Brain microvascular endothelial cell (primary cell): Measurements from ENCODE around the gene CNTNAP1.

Experiments
- DNase-seq: peaks from one replicate; pipeline ENCODE4 v3.0.0-alpha.2; 2020
- H3K27ac ChIP-seq: fragments of 250-450 bp; sonication (Bioruptor Pico); 2 replicates; pipeline ENCODE4 v1.5.1; 2020; ENCODE audit warnings: mild to moderate bottlenecking, moderate library complexity
- H3K27me3 ChIP-seq: fragments of 250-450 bp; sonication (Bioruptor Pico); replicated peaks from 2 replicates; pipeline ENCODE4 v1.5.1; 2020; ENCODE audit warnings: mild to moderate bottlenecking
- H3K36me3 ChIP-seq: fragments of 250-450 bp; sonication (Bioruptor Pico); replicated peaks from 2 replicates; pipeline ENCODE4 v1.5.1; 2020; ENCODE audit warnings: mild to moderate bottlenecking
- H3K4me3 ChIP-seq: 2 replicates; pipeline ENCODE4 v1.5.1; 2011; ENCODE audit warnings: low read depth, mild to moderate bottlenecking, control low read depth, low read length, moderate library complexity
- CTCF ChIP-seq: IDR thresholded peaks from 2 replicates; pipeline ENCODE4 v1.5.1; 2011; ENCODE audit warnings: low read depth, mild to moderate bottlenecking, moderate library complexity, low read length, control low read depth, inconsistent platforms; ENCODE audit errors: missing control alignments
- in situ Hi-C: cut with HindIII; loops from 2 replicates; pipeline ENCODE4 v1.10.0; 2017; ENCODE audit warnings: low sequenced_read_pairs, low pct_ligation_motif_present

Gene CNTNAP1

GRCh38 chr17:42647778-42648177, 34.6 kb upstream of the CNTNAP1 start:
- in situ Hi-C loops, result no loop called here
- H3K27ac ChIP-seq, result no peak overlapping the region
- no peaks in the 10 kb centered on the region for H3K36me3 ChIP-seq
- DNase-seq, result no peak
- no peak overlapping the region for H3K4me3 ChIP-seq
- no peak for TF ChIP-seq CTCF
- no peaks in the 10 kb centered on the region for H3K27me3 ChIP-seq

- no peak for TF ChIP-seq CTCF
- no peak for DNase-seq
- Histone ChIP-seq H3K4me3 (no peak overlapping the region), H3K27ac (no peak overlapping the region), H3K27me3 (no peaks in the 10 kb centered on the region), H3K36me3 (no peaks in the 10 kb centered on the region)
- in situ Hi-C loops, result no loop called here
Measured at GRCh38 chr17:42651392-42651791, 30.9 kb upstream of the CNTNAP1 start.

GRCh38 chr17:42653179-42654124, 28.9 kb upstream of the CNTNAP1 start:
- H3K4me3 ChIP-seq, result peak overlapping the region; percentile 46
- peak; percentile 50 for DNase-seq
- no peaks in the 10 kb centered on the region for H3K36me3 ChIP-seq
- no peak overlapping the region for H3K27ac ChIP-seq
- no peak for TF ChIP-seq CTCF
- H3K27me3 ChIP-seq, result no peaks in the 10 kb centered on the region
- in situ Hi-C loops, result no loop called here

- Histone ChIP-seq H3K36me3 (no peaks in the 10 kb centered on the region), H3K27ac (no peak overlapping the region), H3K4me3 (no peak overlapping the region), H3K27me3 (no peaks in the 10 kb centered on the region)
- in situ Hi-C loops, result no loop called here
- no peak for DNase-seq
- TF ChIP-seq CTCF, result no peak
Measured at GRCh38 chr17:42655528-42655927, 26.8 kb upstream of the CNTNAP1 start.

- no peak for TF ChIP-seq CTCF
- DNase-seq, result no peak
- no peak overlapping the region for H3K4me3 ChIP-seq
- peaks cover 4% of the 10 kb centered on the region for H3K36me3 ChIP-seq
- H3K27me3 ChIP-seq, result no peaks in the 10 kb centered on the region
- in situ Hi-C loops, result no loop called here
- no peak overlapping the region for H3K27ac ChIP-seq
Measured at GRCh38 chr17:42657824-42658588, 24.3 kb upstream of the CNTNAP1 start.
